Measurements from ENCODE around the gene SMCO1. TPM values are rescaled to one million over a fixed set of nuclear protein-coding genes. Genes with fewer than 3 reads are reported as not detected.

SMCO1 gene
- total and polyA plus RNA-seq, 2 donors (not counting 3 experiments of a cell fraction or from before 2014, with no cell fraction given) = not detected

- Histone ChIP-seq H2AFZ (ENCODE audit: low read depth, low read length) (no peak overlapping the region), H3K27ac (ENCODE audit: insufficient read depth, low read depth, low read length) (peak overlapping the region; percentile 48), H3K27me3 (ENCODE audit: control insufficient read depth in 2 of 2, insufficient read depth in 2 of 2, low read length in 2 of 2) (no peaks in the 10 kb centered on the region), H3K9ac (replicated peaks; ENCODE audit: extremely low read depth, insufficient read depth, low read length) (no peak overlapping the region), H4K20me1 (replicated peaks; ENCODE audit: control insufficient read depth, extremely low read depth, insufficient read depth, low read length) (no peaks in the 10 kb centered on the region), H3K36me3 (ENCODE audit: control insufficient read depth in 2 of 2, extremely low read depth in 1 of 2, insufficient read depth in 2 of 2, low read length in 2 of 2) (peaks cover 3 to 5% of the 10 kb centered on the region in 2 experiments), H3K9me1 (replicated peaks; ENCODE audit: control insufficient read depth, extremely low read depth, insufficient read depth, low read length) (no peaks in the 10 kb centered on the region), H3K9me3 (replicated peaks; ENCODE audit: control insufficient read depth, insufficient read depth, low read length) (no peaks in the 10 kb centered on the region), H3K4me3 (replicated peaks in 1 of 3; ENCODE audit: insufficient read depth in 1 of 3, low read depth in 1 of 3, low read length in 3 of 3) (no peak overlapping the region), H3K4me1 (ENCODE audit: control insufficient read depth, extremely low read depth, insufficient read depth, low read length) (peaks cover 25% of the 10 kb centered on the region), H3K4me2 (ENCODE audit: insufficient read depth, low read length) (peak overlapping the region; percentile 63), H3K79me2 (ENCODE audit: control insufficient read depth, insufficient read depth, low read length) (peaks cover 17% of the 10 kb centered on the region)
- DNase-seq (ENCODE audit: low read depth, low spot score) (peak; percentile 66), FAIRE-seq (peak; percentile 68)
- intact Hi-C loops (cut with micrococcal nuclease) (no loop called here), dilution Hi-C loops (cut with MboI; ENCODE audit: extremely low pct_ligation_motif_present, low sequenced_read_pairs) (no loop called here)
- ChIA-PET POLR2A (no interaction called here), CTCF (interaction anchor here (0.8 to 2.1 kb wide), 4 partner anchors 8 to 35 kb away, joined by 3 to 6 read pairs (median 4); no protein-coding TSS in a partner anchor)
- no peak for TF ChIP-seq MYC (IDR thresholded peaks at IDR 0.05; ENCODE audit: low read depth, low read length)
- peak; percentile 44 for TF ChIP-seq JUN (IDR thresholded peaks at IDR 0.05; ENCODE audit: borderline replicate concordance, insufficient read depth, insufficient read length, low read depth)
- TF ChIP-seq FOS (IDR thresholded peaks at IDR 0.05; ENCODE audit: borderline replicate concordance, insufficient read depth, low read length) = peak; percentile 51
- BruUV-seq (replicated peaks) = no TSS peak
Measured at GRCh38 chr3:196563721-196564225, 48.6 kb upstream of the SMCO1 start.

GRCh38 chr3:196559826-196560225 is 44.7 kb upstream of the SMCO1 start:
- no peak overlapping the region for H3K9ac ChIP-seq (replicated peaks; ENCODE audit: extremely low read depth, insufficient read depth, low read length)
- TF ChIP-seq POLR2AphosphoS5 (IDR thresholded peaks at IDR 0.05; ENCODE audit: insufficient read depth, low read depth, low read length) (no peak), FOS (IDR thresholded peaks at IDR 0.05; ENCODE audit: borderline replicate concordance, insufficient read depth, low read length) (no peak), MAX (IDR thresholded peaks at IDR 0.05; ENCODE audit: insufficient read depth, insufficient read length) (no peak), POLR2A (IDR thresholded peaks at IDR 0.05; ENCODE audit: low read depth, low read length) (no peak), MYC (IDR thresholded peaks at IDR 0.05; ENCODE audit: low read depth, low read length) (no peak), GATA2 (IDR thresholded peaks at IDR 0.05; ENCODE audit: insufficient read depth, insufficient read length, low read depth, low read length) (no peak), CTCF (IDR thresholded peaks at IDR 0.05; ENCODE audit: extremely low read depth in 1 of 2, insufficient read depth in 1 of 2, low read depth in 1 of 2, low read length in 2 of 2) (no peak), JUN (IDR thresholded peaks at IDR 0.05; ENCODE audit: borderline replicate concordance, insufficient read depth, insufficient read length, low read depth) (no peak), EZH2 (IDR thresholded peaks at IDR 0.05; ENCODE audit: borderline replicate concordance, low read depth, low read length, severe bottlenecking) (no peak)
- H3K79me2 ChIP-seq (ENCODE audit: control insufficient read depth, insufficient read depth, low read length) = peaks cover 5% of the 10 kb centered on the region
- dilution Hi-C loops (cut with MboI; ENCODE audit: extremely low pct_ligation_motif_present, low sequenced_read_pairs) (no loop called here), intact Hi-C loops (cut with micrococcal nuclease) (no loop called here)
- H3K4me3 ChIP-seq (replicated peaks in 1 of 3; ENCODE audit: insufficient read depth in 1 of 3, low read depth in 1 of 3, low read length in 3 of 3) = no peak overlapping the region
- H3K36me3 ChIP-seq (ENCODE audit: control insufficient read depth in 2 of 2, extremely low read depth in 1 of 2, insufficient read depth in 2 of 2, low read length in 2 of 2) = peaks cover 0 to 5% of the 10 kb centered on the region in 2 experiments
- H3K27ac ChIP-seq (ENCODE audit: insufficient read depth, low read depth, low read length) = no peak overlapping the region
- POLR2A ChIA-PET = no interaction called here
- CTCF ChIA-PET = no interaction called here
- H3K9me3 ChIP-seq (replicated peaks; ENCODE audit: control insufficient read depth, insufficient read depth, low read length) = no peaks in the 10 kb centered on the region
- H4K20me1 ChIP-seq (replicated peaks; ENCODE audit: control insufficient read depth, extremely low read depth, insufficient read depth, low read length) = no peaks in the 10 kb centered on the region
- peaks cover 29% of the 10 kb centered on the region for H3K4me1 ChIP-seq (ENCODE audit: control insufficient read depth, extremely low read depth, insufficient read depth, low read length)
- no peaks in the 10 kb centered on the region for H3K9me1 ChIP-seq (replicated peaks; ENCODE audit: control insufficient read depth, extremely low read depth, insufficient read depth, low read length)
- no peak for DNase-seq (ENCODE audit: low read depth, low spot score)
- H3K4me2 ChIP-seq (ENCODE audit: insufficient read depth, low read length) = no peak overlapping the region
- H3K27me3 ChIP-seq (ENCODE audit: control insufficient read depth in 2 of 2, insufficient read depth in 2 of 2, low read length in 2 of 2) = no peaks in the 10 kb centered on the region
- no peak overlapping the region for H2AFZ ChIP-seq (ENCODE audit: low read depth, low read length)
- no peak for FAIRE-seq
- BruUV-seq (replicated peaks) = no TSS peak

Data from endothelial cell of umbilical vein (primary cell).